OCI-LY3 (cell line): ENCODE results near the gene POLG2.

Experiments
- H2AFZ ChIP-seq: fragments of 200-600, 300-600 bp; shearing (Covaris generic); 2 replicates; pipeline ENCODE4 v1.6.0; 2014; ENCODE audit warnings: antibody characterized with exemption, low read depth, low read length
- H3K27ac ChIP-seq: fragments of 200-600, 300-600 bp; sonication (generic); 2 replicates; pipeline ENCODE4 v1.5.1; 2014; ENCODE audit warnings: mild to moderate bottlenecking, low read length, moderate library complexity, mixed read lengths
- H3K27me3 ChIP-seq: fragments of 200-600, 300-600 bp; sonication (generic); 2 replicates; pipeline ENCODE4 v1.6.1; 2014; ENCODE audit warnings: low read depth, low read length, mixed read lengths
- H3K36me3 ChIP-seq: fragments of 200-600, 300-600 bp; sonication (generic); replicated peaks from 2 replicates; pipeline ENCODE3; 2014; ENCODE audit warnings: low read depth, low read length, mixed read lengths
- H3K4me1 ChIP-seq: fragments of 300-600, 200-600 bp; sonication (generic); 2 replicates; pipeline ENCODE4 v1.6.1; 2014; ENCODE audit warnings: low read length, mixed read lengths
- H3K4me2 ChIP-seq: fragments of 200-600, 300-600 bp; sonication (generic); 2 replicates; pipeline ENCODE4 v1.6.1; 2014; ENCODE audit warnings: low read length, mixed read lengths
- H3K4me3 ChIP-seq: fragments of 300-600, 200-600 bp; sonication (generic); 2 replicates; pipeline ENCODE4 v1.5.1; 2014; ENCODE audit warnings: antibody characterized with exemption, mild to moderate bottlenecking, low read length, moderate library complexity
- H3K79me2 ChIP-seq: fragments of 300-600, 200-600 bp; shearing (Covaris generic); 2 replicates; pipeline ENCODE4 v1.6.1; 2014; ENCODE audit warnings: mild to moderate bottlenecking, low read length, mixed read lengths
- H3K9ac ChIP-seq: fragments of 300-600, 200-600 bp; shearing (Covaris generic); 2 replicates; pipeline ENCODE4 v1.6.0; 2014; ENCODE audit warnings: mild to moderate bottlenecking, low read length, moderate library complexity
- H3K9me3 ChIP-seq: fragments of 200-600, 300-600 bp; shearing (Covaris generic); 2 replicates; pipeline ENCODE4 v1.6.1; 2014; ENCODE audit warnings: low read length, mixed read lengths; ENCODE audit not compliant: insufficient read depth
- H4K20me1 ChIP-seq: fragments of 200-600, 300-600 bp; sonication (generic); 2 replicates; pipeline ENCODE4 v1.6.1; 2016; ENCODE audit warnings: low read length, mixed read lengths; ENCODE audit not compliant: insufficient read depth
- EZH2phosphoT487 ChIP-seq: fragments of 200-600 bp; shearing (Covaris generic); IDR thresholded peaks from 2 replicates; pipeline ENCODE4 v1.6.1; 2018; ENCODE audit warnings: antibody characterized with exemption, mixed run types, low read depth
- TF ChIP-seq, protein P1 (sequence below): fragments of 200-600, 300-600 bp; sonication (generic); IDR thresholded peaks from 2 replicates; pipeline ENCODE4 v1.5.1; 2014; ENCODE audit warnings: antibody characterized with exemption, low read length, low read depth

Gene POLG2

DNA sequence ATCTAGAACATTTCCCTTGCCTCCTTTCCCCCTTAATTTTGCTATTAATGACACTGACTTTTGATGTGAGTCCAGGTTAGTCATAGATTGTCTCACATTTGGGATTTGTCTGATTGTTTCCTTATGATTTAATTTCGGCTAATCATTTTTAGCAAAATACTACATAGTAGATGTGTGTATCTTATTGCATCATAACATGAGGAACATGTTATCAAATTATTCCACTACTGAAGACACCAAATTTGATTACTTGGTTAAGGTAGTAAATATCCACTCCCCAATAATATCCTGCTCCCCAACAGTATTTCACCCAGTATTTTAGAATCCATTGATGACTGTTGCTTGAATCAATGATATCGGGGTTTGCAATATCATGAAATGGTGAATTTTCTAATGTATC lies 2.7 kb downstream of the POLG2 start:
- H3K4me3 ChIP-seq = peak overlapping the region; percentile 23; the same call in 1 of the 2 replicates

DNA sequence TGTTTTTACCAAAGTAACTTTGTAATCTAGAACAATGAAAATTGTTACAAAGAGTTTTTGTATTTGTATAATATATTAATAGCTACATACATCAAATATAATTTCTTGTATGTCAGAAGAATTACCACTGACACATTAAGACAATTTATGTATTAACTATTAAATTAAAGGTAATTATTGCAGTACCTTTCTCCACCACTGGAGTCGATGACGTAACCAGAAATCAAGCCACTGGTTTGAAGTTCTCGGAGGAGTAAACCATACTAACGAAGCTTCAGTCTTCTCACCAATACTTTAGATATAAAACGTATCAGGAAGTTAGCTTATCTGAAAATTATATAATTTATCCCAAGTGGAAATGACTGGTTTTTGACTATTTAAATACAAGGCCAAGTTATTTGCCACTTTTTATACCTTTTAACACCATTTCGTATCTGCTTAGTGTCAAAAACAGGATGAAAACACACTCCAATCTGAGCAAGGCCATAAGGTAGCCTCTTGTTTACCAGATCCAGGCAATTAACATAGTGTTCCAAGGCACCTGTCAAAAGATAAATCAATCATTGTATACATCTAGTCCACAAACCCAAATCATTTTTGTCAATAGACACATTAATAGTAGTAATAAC lies 4.3 kb downstream of the POLG2 start:
- Histone ChIP-seq H3K9ac (no peak overlapping the region), H3K27me3 (no peaks in the 10 kb centered on the region), H3K27ac (no peak overlapping the region), H3K9me3 (no peaks in the 10 kb centered on the region), H3K4me2 (no peak overlapping the region), H2AFZ (no peak overlapping the region), H4K20me1 (no peaks in the 10 kb centered on the region), H3K36me3 (peaks cover 49% of the 10 kb centered on the region), H3K4me3 (no peak overlapping the region), H3K4me1 (peaks cover 21% of the 10 kb centered on the region), H3K79me2 (peaks cover 43% of the 10 kb centered on the region)
- no peak for TF ChIP-seq EZH2phosphoT487
- TF ChIP-seq, protein P1, sequence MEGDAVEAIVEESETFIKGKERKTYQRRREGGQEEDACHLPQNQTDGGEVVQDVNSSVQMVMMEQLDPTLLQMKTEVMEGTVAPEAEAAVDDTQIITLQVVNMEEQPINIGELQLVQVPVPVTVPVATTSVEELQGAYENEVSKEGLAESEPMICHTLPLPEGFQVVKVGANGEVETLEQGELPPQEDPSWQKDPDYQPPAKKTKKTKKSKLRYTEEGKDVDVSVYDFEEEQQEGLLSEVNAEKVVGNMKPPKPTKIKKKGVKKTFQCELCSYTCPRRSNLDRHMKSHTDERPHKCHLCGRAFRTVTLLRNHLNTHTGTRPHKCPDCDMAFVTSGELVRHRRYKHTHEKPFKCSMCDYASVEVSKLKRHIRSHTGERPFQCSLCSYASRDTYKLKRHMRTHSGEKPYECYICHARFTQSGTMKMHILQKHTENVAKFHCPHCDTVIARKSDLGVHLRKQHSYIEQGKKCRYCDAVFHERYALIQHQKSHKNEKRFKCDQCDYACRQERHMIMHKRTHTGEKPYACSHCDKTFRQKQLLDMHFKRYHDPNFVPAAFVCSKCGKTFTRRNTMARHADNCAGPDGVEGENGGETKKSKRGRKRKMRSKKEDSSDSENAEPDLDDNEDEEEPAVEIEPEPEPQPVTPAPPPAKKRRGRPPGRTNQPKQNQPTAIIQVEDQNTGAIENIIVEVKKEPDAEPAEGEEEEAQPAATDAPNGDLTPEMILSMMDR = peak; percentile 34

More for the DNA sequence above, 2.7 kb downstream of the POLG2 start:
- Histone ChIP-seq H3K4me1 (peaks cover 35% of the 10 kb centered on the region), H3K36me3 (peaks cover 50% of the 10 kb centered on the region), H2AFZ (no peak overlapping the region), H3K9ac (no peak overlapping the region), H3K27me3 (no peaks in the 10 kb centered on the region), H3K9me3 (no peaks in the 10 kb centered on the region), H3K27ac (no peak overlapping the region), H3K4me2 (peak overlapping the region; percentile 88), H4K20me1 (no peaks in the 10 kb centered on the region), H3K79me2 (peaks cover 47% of the 10 kb centered on the region)
- TF ChIP-seq, protein P1 = no peak
- TF ChIP-seq EZH2phosphoT487 = no peak

DNA sequence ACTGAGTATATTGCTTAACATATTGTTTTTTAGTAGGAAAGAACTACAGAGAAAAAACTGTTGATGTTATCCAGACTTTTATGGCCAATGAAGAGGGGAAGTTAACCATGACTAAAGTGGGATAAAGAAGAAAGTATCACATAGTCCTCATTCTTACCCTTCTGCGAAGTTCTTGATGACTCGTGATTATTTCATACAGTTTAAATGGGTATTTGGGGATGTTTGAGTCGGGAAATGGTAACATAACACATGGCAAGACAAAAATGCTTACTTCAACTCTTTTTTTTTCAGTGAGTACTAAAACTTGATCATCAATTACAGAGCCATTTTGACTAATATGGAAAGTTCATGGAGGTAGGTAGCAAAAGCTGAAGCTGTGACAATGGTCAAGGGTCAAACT lies 4.9 kb downstream of the POLG2 start:
- Histone ChIP-seq H3K4me2 (no peak overlapping the region), H3K9ac (no peak overlapping the region), H3K79me2 (peaks cover 43% of the 10 kb centered on the region), H2AFZ (no peak overlapping the region), H3K27ac (no peak overlapping the region), H3K4me1 (peaks cover 17% of the 10 kb centered on the region; the same call in 1 of the 2 replicates), H4K20me1 (no peaks in the 10 kb centered on the region), H3K36me3 (peaks cover 51% of the 10 kb centered on the region), H3K4me3 (no peak overlapping the region), H3K9me3 (no peaks in the 10 kb centered on the region), H3K27me3 (no peaks in the 10 kb centered on the region)
- TF ChIP-seq EZH2phosphoT487 = no peak
- TF ChIP-seq, protein P1 = no peak

DNA sequence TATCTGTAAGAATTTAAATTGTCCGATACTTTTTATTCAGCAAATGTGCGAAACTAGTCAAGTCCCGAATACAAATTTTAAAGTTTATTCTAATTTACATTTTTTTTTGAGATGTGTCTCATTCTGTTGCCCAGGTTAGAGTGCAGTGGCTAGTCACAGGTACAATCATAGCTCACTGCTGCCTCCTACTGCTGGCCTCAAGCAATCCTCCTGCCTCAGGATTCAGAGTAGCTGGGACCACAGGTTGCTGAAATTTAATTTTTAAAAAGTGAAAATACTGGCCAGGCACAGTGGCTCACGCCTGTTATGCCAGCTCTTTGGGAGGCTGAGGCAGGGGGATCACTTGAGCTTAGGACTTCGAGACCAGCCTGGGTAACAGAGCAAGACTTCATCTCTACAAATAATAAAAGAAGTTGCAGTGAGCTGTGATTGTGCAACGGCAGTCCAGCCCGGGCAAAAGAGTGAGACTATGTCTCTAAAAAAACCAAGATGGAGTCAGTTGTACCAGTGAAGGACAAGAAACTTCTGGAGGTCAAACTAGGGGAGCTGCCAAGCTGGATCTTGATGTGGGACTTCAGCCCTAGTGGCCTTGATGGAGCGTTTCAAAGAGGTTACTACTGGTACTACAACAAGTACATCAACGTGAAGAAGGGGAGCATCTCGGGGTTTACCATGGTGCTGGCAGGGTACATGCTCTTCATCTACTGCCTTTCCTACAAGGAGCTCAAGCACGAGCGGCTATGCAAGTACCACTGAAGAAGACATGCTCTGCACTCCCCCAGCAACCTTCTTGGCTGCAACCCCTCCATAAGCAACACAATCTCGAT lies 5.6 kb downstream of the POLG2 start:
- Histone ChIP-seq H3K79me2 (peaks cover 37% of the 10 kb centered on the region), H3K4me3 (no peak overlapping the region), H3K27ac (no peak overlapping the region), H2AFZ (no peak overlapping the region), H3K36me3 (peaks cover 52% of the 10 kb centered on the region), H3K4me1 (peaks cover 17% of the 10 kb centered on the region; the same call in 1 of the 2 replicates), H4K20me1 (no peaks in the 10 kb centered on the region), H3K4me2 (no peak overlapping the region), H3K9ac (no peak overlapping the region), H3K27me3 (no peaks in the 10 kb centered on the region), H3K9me3 (no peaks in the 10 kb centered on the region)
- no peak for TF ChIP-seq EZH2phosphoT487
- TF ChIP-seq, protein P1 = peak; percentile 65
